Mesendoderm (in vitro differentiated cells): ENCODE data around the gene KLHL25.

Experiments
- DNase-seq: peaks from one replicate; pipeline ENCODE4 v3.0.0; 2013
- H2AK5ac ChIP-seq: 2 replicates; pipeline ENCODE4 v1.6.1; 2013; ENCODE audit warnings: low read length, inconsistent platforms
- H2BK120ac ChIP-seq: 2 replicates; pipeline ENCODE4 v1.6.1; 2013; ENCODE audit warnings: low read depth, mild to moderate bottlenecking, low read length, moderate library complexity, mixed read lengths
- H2BK15ac ChIP-seq: replicated peaks from 2 replicates; pipeline ENCODE4 v1.6.1; 2013; ENCODE audit warnings: low read depth, mild to moderate bottlenecking, moderate library complexity
- H2BK5ac ChIP-seq: 2 replicates; pipeline ENCODE4 v1.6.1; 2013; ENCODE audit warnings: low read length, inconsistent platforms
- H3K18ac ChIP-seq: 2 replicates; pipeline ENCODE4 v1.6.1; 2013; ENCODE audit warnings: mild to moderate bottlenecking, low read length, mixed read lengths
- H3K23ac ChIP-seq: one replicate; pipeline ENCODE4 v1.6.1; 2013; ENCODE audit warnings: low read length
- H3K27ac ChIP-seq: 2 replicates; pipeline ENCODE4 v1.5.1; 2013; ENCODE audit warnings: low read depth, mild to moderate bottlenecking, inconsistent platforms, low read length, moderate library complexity
- H3K27me3 ChIP-seq: 2 replicates; pipeline ENCODE4 v1.6.1; 2013; ENCODE audit warnings: low read length, control low read depth, mild to moderate bottlenecking, inconsistent platforms; ENCODE audit not compliant: insufficient read depth, poor library complexity
- H3K36me3 ChIP-seq: 2 replicates; pipeline ENCODE4 v1.6.1; 2013; ENCODE audit warnings: low read length, inconsistent platforms; ENCODE audit not compliant: control insufficient read depth, insufficient read depth
- H3K4ac ChIP-seq: one replicate; pipeline ENCODE4 v1.6.1; 2013; ENCODE audit warnings: low read depth, mild to moderate bottlenecking, low read length, moderate library complexity
- H3K4me1 ChIP-seq: 2 replicates; pipeline ENCODE4 v1.6.1; 2013; ENCODE audit warnings: low read depth, low read length, inconsistent platforms; ENCODE audit not compliant: control insufficient read depth
- H3K4me2 ChIP-seq: 2 replicates; pipeline ENCODE4 v1.6.1; 2013; ENCODE audit warnings: low read length
- H3K4me3 ChIP-seq: 2 replicates; pipeline ENCODE4 v1.5.1; 2013; ENCODE audit warnings: mild to moderate bottlenecking, low read length
- H3K56ac ChIP-seq: one replicate; pipeline ENCODE4 v1.6.1; 2013; ENCODE audit warnings: low read length
- H3K79me1 ChIP-seq: 2 replicates; pipeline ENCODE4 v1.6.1; 2013; ENCODE audit warnings: low read length, inconsistent platforms
- H3K79me2 ChIP-seq: 2 replicates; pipeline ENCODE4 v1.6.1; 2013; ENCODE audit warnings: mild to moderate bottlenecking, low read length; ENCODE audit not compliant: control insufficient read depth, insufficient read depth
- H3K9ac ChIP-seq: 2 replicates; pipeline ENCODE4 v1.6.1; 2013; ENCODE audit warnings: low read length, inconsistent platforms
- H4K5ac ChIP-seq: one replicate; pipeline ENCODE4 v1.6.1; 2013; ENCODE audit warnings: low read length
- H4K8ac ChIP-seq: one replicate; pipeline ENCODE4 v1.6.1; 2013; ENCODE audit warnings: low read depth, mild to moderate bottlenecking, control low read depth, low read length, moderate library complexity
- WGBS: extraction: QIAGEN DNeasy Blood & Tissue Kit; methylation state at CpG from one replicate; pipeline ENCODE4 v1.1.7; 2013; ENCODE audit warnings: low lambda C conversion rate, missing lambda C conversion rate; ENCODE audit not compliant: insufficient coverage; ENCODE audit errors: extremely low coverage; 5-methylcytosine and 5-hydroxymethylcytosine counted together

KLHL25 gene

GRCh38 chr15:85751291-85752123 lies 43.2 kb downstream of the KLHL25 start:
- Histone ChIP-seq H3K27ac (peak overlapping the region; percentile 23), H3K18ac (no peak overlapping the region), H2AK5ac (no peak overlapping the region), H3K36me3 (no peaks in the 10 kb centered on the region), H3K79me1 (no peaks in the 10 kb centered on the region), H3K9ac (peak overlapping the region; percentile 20), H4K8ac (no peak overlapping the region), H3K4ac (no peak overlapping the region), H3K79me2 (no peaks in the 10 kb centered on the region), H2BK5ac (no peak overlapping the region), H2BK120ac (no peak overlapping the region), H3K27me3 (no peaks in the 10 kb centered on the region), H3K4me1 (peaks cover 1% of the 10 kb centered on the region), H2BK15ac (no peak overlapping the region), H3K4me3 (no peak overlapping the region), H3K56ac (peak overlapping the region; percentile 43), H4K5ac (no peak overlapping the region), H3K4me2 (no peak overlapping the region), H3K23ac (no peak overlapping the region)
- WGBS, result no CpG with 5 or more reads among the region's 15 CpGs
- peak; percentile 76 for DNase-seq

GRCh38 chr15:85750319-85751290 lies 44.1 kb downstream of the KLHL25 start:
- no peak overlapping the region for H3K4me3 ChIP-seq
- H4K5ac ChIP-seq, result no peak overlapping the region
- no peak overlapping the region for H3K18ac ChIP-seq
- no peak overlapping the region for H3K4me2 ChIP-seq
- peaks cover 1% of the 10 kb centered on the region for H3K4me1 ChIP-seq
- no peak overlapping the region for H2BK15ac ChIP-seq
- peak overlapping the region; percentile 42 for H3K56ac ChIP-seq
- no peaks in the 10 kb centered on the region for H3K27me3 ChIP-seq
- WGBS, result no CpG with 5 or more reads among the region's 27 CpGs
- peak; percentile 35 for DNase-seq
- H3K9ac ChIP-seq, result no peak overlapping the region
- H3K27ac ChIP-seq, result peak overlapping the region; percentile 22
- H3K79me1 ChIP-seq, result no peaks in the 10 kb centered on the region
- H3K79me2 ChIP-seq, result no peaks in the 10 kb centered on the region
- H2AK5ac ChIP-seq, result no peak overlapping the region
- no peak overlapping the region for H2BK120ac ChIP-seq
- no peak overlapping the region for H2BK5ac ChIP-seq
- H3K23ac ChIP-seq, result no peak overlapping the region
- H4K8ac ChIP-seq, result no peak overlapping the region
- H3K36me3 ChIP-seq, result no peaks in the 10 kb centered on the region
- H3K4ac ChIP-seq, result no peak overlapping the region

GRCh38 chr15:85749261-85750151 lies 45.2 kb downstream of the KLHL25 start:
- H3K4me3 ChIP-seq, result no peak overlapping the region

GRCh38 chr15:85748729-85749128 lies 46.0 kb downstream of the KLHL25 start:
- no peak overlapping the region for H4K5ac ChIP-seq
- H3K4me2 ChIP-seq, result no peak overlapping the region
- H3K79me2 ChIP-seq, result no peaks in the 10 kb centered on the region
- no peak overlapping the region for H3K4me3 ChIP-seq
- no peak overlapping the region for H3K27ac ChIP-seq
- H3K9ac ChIP-seq, result no peak overlapping the region
- no peak overlapping the region for H2BK15ac ChIP-seq
- no peak overlapping the region for H3K4ac ChIP-seq
- no peaks in the 10 kb centered on the region for H3K27me3 ChIP-seq
- no peak overlapping the region for H3K23ac ChIP-seq
- no peak overlapping the region for H3K56ac ChIP-seq
- H2BK120ac ChIP-seq, result no peak overlapping the region
- no peak overlapping the region for H3K18ac ChIP-seq
- no CpG with 5 or more reads among the region's 11 CpGs for WGBS
- no peak overlapping the region for H4K8ac ChIP-seq
- DNase-seq, result peak; percentile 67
- no peak overlapping the region for H2BK5ac ChIP-seq
- H3K4me1 ChIP-seq, result peaks cover 1% of the 10 kb centered on the region
- no peaks in the 10 kb centered on the region for H3K79me1 ChIP-seq
- H3K36me3 ChIP-seq, result peaks cover 5% of the 10 kb centered on the region
- no peak overlapping the region for H2AK5ac ChIP-seq

More at GRCh38 chr15:85749261-85750151, 45.2 kb downstream of the KLHL25 start:
- Histone ChIP-seq H2BK5ac (no peak overlapping the region), H3K4me1 (peaks cover 1% of the 10 kb centered on the region), H3K27ac (no peak overlapping the region), H4K5ac (no peak overlapping the region), H3K23ac (no peak overlapping the region), H3K18ac (no peak overlapping the region), H3K4me2 (no peak overlapping the region), H3K4ac (no peak overlapping the region), H3K79me2 (no peaks in the 10 kb centered on the region), H3K36me3 (peaks cover 5% of the 10 kb centered on the region), H3K9ac (no peak overlapping the region), H3K27me3 (no peaks in the 10 kb centered on the region), H2BK15ac (no peak overlapping the region), H3K79me1 (no peaks in the 10 kb centered on the region), H4K8ac (no peak overlapping the region), H3K56ac (no peak overlapping the region), H2AK5ac (no peak overlapping the region), H2BK120ac (no peak overlapping the region)
- DNase-seq, result no peak
- WGBS, result no CpG with 5 or more reads among the region's 21 CpGs

- Histone ChIP-seq H4K5ac (no peak overlapping the region), H3K4ac (no peak overlapping the region), H4K8ac (no peak overlapping the region), H2BK120ac (no peak overlapping the region), H3K27me3 (no peaks in the 10 kb centered on the region), H3K79me2 (no peaks in the 10 kb centered on the region), H2BK5ac (no peak overlapping the region), H3K36me3 (peaks cover 5% of the 10 kb centered on the region), H3K9ac (no peak overlapping the region), H3K18ac (no peak overlapping the region), H3K4me1 (peaks cover 1% of the 10 kb centered on the region), H3K56ac (no peak overlapping the region), H3K23ac (no peak overlapping the region), H2AK5ac (no peak overlapping the region), H2BK15ac (no peak overlapping the region), H3K27ac (no peak overlapping the region), H3K4me2 (no peak overlapping the region), H3K79me1 (no peaks in the 10 kb centered on the region), H3K4me3 (no peak overlapping the region)
- WGBS, result no CpG with 5 or more reads among the region's 9 CpGs
- no peak for DNase-seq
These were observed 46.5 kb downstream of the KLHL25 start for GRCh38 chr15:85748176-85748575.
